Endometrial microvascular endothelial cells (primary cell): ENCODE data around the gene RALGDS. TPM values are rescaled to one million over a fixed set of nuclear protein-coding genes. Genes with fewer than 3 reads are reported as not detected.
"Not testable (repeated sequence)": the region's sequence is repeated elsewhere in the genome, so short reads cannot be mapped to it uniquely, and the experiment has no call there.

Experiments used
- in situ Hi-C: cut with HindIII; loops from 2 replicates; pipeline ENCODE4 v1.10.0; 2017; ENCODE audit warnings: low sequenced_read_pairs, low pct_unique_long_range_greater_than_20kb; ENCODE audit errors: inconsistent ontology term
- total RNA-seq: library from RNA; depleted of rRNA; stranded (reverse); fragments of >200 nt; gene quantifications from one replicate; pipeline ENCODE4 v1.2.3, GENCODE V29; 2015; ENCODE audit errors: inconsistent ontology term

The RALGDS gene
- total RNA-seq, 1 donor from 2014 or later = 17.6 TPM

- in situ Hi-C loops = no loop called here
Observed at GRCh38 chr9:133064241-133065069, 56.6 kb downstream of the RALGDS start.

DNA sequence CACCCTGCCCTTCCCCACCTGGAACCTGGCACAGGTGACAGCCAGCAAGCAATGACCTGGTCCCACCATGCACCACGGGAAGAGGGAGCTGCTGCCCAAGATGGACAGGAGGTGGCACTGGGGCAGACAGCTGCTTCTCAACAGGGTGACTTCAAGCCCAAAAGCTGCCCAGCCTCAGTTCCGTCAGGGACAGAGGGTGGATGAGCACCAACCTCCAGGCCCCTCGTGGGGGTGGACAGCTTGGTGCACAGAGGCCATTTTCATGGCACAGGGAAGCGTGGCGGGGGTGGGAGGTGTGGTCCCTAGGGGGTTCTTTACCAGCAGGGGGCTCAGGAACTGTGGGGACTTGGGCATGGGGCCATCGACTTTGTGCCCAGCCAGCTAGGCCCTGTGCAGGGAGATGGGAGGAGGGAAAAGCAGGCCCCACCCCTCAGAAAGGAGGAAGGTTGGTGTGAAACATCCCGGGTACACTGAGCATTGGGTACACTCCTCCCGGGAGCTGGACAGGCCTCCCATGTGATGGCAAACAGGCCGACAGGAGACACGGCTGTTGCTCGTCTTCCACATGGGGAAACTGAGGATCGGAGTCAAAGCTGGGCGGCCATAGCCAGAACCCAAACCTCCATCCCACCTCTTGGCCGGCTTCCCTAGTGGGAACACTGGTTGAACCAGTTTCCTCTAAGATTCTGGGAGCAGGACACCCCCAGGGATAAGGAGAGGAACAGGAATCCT lies 57.4 kb downstream of the RALGDS start:
- in situ Hi-C loops = no loop called here

DNA sequence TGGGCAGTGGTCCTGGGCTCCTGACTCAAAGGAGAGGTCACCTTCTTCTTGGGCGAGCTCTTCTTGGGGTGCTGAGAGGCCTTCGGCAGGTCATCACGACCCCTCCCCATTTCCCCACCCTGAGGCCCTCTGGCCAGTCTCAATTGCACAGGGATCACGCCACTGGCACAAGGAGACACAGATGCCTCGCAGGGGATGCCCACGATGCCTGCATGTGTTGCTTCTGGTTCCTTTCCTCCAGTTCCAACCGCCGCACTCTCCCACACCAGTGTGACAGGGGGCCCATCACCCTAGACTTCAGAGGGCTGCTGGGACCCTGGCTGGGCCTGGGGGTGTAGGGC lies 57.9 kb downstream of the RALGDS start:
- in situ Hi-C loops = no loop called here

GRCh38 chr9:133062569-133062968 lies 58.5 kb downstream of the RALGDS start:
- in situ Hi-C loops = not testable (repeated sequence)

DNA sequence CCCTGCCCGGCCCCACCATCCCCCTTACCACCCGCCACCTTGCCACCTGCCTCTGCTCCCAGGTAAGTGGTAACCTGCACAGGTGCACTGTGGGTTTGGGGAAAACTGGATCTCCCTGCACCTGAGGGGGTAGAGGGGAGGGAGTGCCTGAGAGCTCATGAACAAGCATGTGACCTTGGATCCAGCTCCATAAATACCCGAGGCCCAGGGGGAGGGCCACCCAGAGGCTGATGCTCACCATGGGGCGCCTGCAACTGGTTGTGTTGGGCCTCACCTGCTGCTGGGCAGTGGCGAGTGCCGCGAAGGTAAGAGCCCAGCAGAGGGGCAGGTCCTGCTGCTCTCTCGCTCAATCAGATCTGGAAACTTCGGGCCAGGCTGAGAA lies 59.3 kb downstream of the RALGDS start, which contains the start of gene CEL:
Gene CEL (plus strand): TSS at position 218 of the 382 bp plus-strand sequence. CDS start 22 bp downstream, at position 240.
- in situ Hi-C loops = not testable (repeated sequence)

- in situ Hi-C loops = not testable (repeated sequence)
Observed at GRCh38 chr9:133061019-133061763, 59.8 kb downstream of the RALGDS start.

DNA sequence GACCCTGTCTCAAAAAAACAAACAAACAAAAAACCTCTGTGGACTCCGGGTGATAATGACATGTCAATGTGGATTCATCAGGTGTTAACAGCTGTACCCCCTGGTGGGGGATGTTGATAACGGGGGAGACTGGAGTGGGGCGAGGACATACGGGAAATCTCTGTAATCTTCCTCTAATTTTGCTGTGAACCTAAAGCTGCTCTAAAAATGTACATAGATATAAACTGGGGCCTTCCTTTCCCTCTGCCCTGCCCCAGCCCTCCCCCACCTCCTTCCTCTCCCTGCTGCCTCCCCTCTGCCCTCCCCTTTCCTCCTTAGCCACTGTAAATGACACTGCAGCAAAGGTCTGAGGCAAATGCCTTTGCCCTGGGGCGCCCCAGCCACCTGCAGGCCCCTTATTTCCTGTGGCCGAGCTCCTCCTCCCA lies 60.6 kb downstream of the RALGDS start:
- in situ Hi-C loops = no loop called here

- in situ Hi-C loops = no loop called here
Observed at GRCh38 chr9:133059623-133060022, 61.4 kb downstream of the RALGDS start.

DNA sequence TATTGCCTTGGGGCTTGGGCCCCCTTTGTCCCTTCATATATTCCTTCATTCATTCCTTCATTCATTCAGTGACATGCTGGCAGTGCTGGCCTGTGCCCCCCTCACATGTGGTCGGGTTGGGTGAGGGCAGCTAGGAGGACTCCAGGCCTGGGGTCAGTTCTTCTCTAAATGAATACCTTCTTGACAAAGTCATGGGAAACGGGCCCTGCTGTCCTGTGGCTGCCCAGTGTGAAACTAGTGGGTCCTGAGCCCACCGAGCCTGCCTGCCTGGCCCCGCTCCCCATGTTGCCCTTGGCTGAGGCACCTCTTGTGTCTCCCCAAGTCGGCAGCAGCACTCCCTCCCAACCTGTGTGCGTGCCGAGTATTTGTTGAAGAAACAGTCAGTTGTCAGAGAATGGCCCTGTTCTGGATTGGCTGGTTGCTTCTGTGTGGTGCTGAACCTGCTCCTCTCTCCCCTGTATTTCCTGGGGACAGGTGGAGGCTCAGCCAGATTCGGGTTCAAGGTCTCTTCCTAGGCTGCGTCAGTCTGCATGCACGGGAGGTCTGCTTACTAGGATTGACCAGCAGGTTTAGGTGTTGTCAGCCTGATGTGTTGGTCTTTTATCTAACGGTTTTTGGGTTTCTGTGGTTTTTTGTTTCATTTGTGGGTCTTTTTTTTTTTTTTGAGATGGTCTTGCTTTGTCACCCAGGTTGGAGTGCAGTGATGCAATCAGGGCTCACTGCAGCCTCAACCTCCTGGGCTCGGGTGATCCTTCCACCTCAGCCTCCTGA lies 62.3 kb downstream of the RALGDS start:
- in situ Hi-C loops = no loop called here

- in situ Hi-C loops = no loop called here
Observed at GRCh38 chr9:133058071-133058470, 63.0 kb downstream of the RALGDS start.

- in situ Hi-C loops = no loop called here
Observed at GRCh38 chr9:133057553-133057952, 63.5 kb downstream of the RALGDS start.

- in situ Hi-C loops = no loop called here
Observed at GRCh38 chr9:133057006-133057405, 64.0 kb downstream of the RALGDS start.

GRCh38 chr9:133056533-133056932 lies 64.5 kb downstream of the RALGDS start:
- in situ Hi-C loops = no loop called here

DNA sequence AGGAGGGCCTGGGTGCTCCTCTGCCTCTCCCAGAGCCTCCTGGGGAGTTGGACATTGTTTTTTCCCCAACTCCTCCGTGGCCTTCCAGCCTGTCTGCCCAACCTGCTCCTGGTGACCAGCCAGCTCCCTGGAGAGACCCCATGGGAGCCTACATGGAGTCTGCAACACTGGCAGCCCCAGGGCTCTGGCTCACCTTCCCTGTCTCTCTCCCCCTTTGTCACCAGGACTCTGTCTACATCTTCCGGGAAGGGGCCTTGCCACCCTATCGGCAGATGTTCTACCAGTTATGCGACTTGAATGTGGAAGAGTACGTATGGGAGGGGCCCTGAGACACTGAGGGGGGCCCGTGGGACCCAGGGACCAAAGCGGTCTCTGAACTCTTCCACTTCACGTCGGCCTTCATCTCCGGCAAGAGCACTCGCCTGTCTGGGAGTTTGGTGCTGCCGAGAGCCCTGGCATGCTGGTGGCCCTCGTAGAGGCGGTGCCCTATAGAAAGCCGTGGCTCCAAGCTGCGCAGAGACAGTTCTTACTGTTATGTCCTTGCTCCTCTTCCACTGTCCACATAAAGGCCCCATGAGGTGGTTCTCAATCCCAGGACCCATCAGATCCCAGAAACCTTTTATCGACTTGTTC lies 65.1 kb downstream of the RALGDS start:
- in situ Hi-C loops = no loop called here

DNA sequence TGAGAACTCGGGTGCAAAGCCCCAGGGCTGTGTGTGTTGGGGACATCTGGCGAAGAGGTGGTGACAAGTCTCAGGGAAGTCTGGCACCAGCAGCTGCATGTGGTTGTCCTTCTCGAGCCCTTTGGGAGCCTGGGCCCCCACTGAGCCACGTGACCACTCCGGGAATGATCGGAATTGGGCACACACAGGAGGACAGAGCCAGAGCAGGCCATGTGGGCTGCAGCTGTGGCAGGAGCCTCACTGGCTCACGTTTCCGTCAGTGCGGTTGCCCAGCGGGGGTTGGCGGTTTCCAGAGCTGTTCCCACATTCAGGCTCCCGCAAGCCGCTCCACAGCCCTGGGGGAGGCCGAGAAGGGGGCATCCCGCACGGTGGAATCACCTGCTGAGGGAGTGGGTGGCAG lies 66.1 kb downstream of the RALGDS start:
- in situ Hi-C loops = no loop called here

DNA sequence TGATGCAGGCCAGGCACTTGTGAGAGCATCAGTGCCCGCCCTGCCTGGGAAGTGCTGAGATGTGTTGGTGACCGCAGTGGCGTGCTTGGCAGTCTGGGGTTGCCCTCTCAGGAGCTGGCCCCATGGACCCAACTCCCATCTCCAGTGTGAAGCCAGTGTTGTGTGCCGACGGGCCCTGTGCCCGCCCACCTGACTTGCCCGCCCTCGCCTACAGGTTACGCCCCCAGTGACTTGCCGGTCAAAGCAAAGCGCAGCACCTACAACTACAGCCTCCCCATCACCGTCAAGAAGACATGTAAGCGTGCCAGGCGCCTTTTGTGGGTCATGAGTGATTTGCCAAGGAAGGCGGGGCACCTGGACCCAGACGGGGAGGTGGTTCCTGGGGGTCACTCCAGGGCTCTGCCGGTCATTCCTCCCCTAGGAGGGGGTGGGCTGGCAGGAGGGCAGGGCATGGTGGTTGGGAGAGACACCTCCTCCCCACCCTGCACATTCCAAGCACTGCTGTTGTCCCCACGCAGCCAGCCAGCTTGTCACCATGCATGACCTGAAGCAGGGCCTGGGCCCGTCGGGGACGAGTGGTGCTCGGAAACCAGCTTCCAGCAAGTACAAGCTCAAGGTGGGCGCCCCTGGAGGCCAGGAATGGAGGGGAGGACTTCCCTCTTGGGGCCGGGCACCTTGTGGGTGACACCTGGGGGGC lies 66.7 kb downstream of the RALGDS start:
- in situ Hi-C loops = no loop called here

- in situ Hi-C loops = no loop called here
Observed at GRCh38 chr9:133051966-133052539, 69.0 kb downstream of the RALGDS start.
